Measurements from ENCODE around the gene POLN. TPM values are rescaled to one million over a fixed set of nuclear protein-coding genes. Genes with fewer than 3 reads are reported as not detected.

POLN gene
- total and polyA plus RNA-seq, 2 of the 4 experiments (the other 2 are of a cell fraction) = 0.63 to 0.72 TPM

DNA sequence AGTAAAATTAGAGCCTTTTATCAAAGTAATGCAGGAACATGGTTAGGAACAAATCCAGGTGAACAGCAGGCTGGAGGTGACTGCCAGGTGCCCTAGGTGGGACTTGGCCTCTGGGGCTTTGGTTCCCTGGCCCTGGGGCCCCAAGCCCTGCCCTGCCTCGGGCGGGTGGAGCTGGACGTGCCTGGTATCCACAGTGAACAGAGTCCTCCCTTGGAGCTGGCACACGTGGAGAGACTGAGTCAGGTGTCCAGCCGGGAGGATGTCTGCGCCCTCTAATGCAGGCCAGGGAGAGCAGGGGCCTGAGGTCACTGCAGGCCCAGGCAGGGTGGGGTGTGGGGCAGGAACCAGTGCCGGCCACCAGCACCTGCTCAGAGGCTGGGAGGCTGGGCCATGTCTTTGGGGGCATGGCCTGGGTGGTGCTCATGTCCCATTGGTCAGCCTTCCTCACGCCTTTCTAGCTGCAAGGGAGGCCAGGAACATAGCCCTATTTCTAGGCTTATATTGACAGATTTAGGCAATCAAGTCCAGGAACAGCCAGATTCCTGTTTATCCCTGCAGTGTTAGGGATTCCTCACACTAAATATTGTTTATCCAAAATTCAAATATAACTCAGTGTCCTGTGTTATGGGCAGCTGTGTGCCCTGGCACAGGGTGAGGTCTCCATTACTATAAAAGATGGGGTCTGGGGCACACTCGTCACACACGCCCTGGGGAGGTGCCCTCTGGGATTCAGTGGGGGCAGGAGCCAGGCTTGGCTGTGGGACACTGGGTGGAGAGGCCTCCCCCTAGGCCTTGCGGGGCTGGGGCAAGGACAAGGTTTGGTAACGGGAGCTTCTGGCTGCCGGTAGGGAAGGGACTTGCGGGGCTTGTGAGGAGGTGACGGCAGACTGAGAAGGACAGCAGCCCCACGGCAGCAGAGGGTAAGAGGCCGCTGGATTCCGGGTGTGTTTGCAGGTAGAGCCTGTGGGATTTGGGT, 197.1 kb downstream of the POLN start:
- H3K23ac ChIP-seq (ENCODE audit: low read depth, low read length) = no peak overlapping the region
- no peak overlapping the region for H3K4ac ChIP-seq (ENCODE audit: low read depth, low read length)
- H3K18ac ChIP-seq (ENCODE audit: low read depth, low read length) = no peak overlapping the region
- no peak overlapping the region for H2BK5ac ChIP-seq (ENCODE audit: low read depth, low read length, poor library complexity, severe bottlenecking)
- no TSS peak for BruUV-seq (replicated peaks)
- WGBS, 2 experiments (ENCODE audit: extremely low coverage in 2 of 2, insufficient read length in 1 of 2) = 86% methylated on average over 12 of the region's 18 CpGs; no CpG with 5 or more reads in 1 of the 2 experiments
- no peak overlapping the region for H4K8ac ChIP-seq (ENCODE audit: low read depth in 2 of 2, low read length in 2 of 2)
- no peaks in the 10 kb centered on the region; the same call in 1 of the 2 replicates for H3K9me3 ChIP-seq (ENCODE audit: control insufficient read depth, insufficient read depth, low read length)
- no peak overlapping the region for H2AK5ac ChIP-seq (ENCODE audit: low read depth, low read length)
- no peak overlapping the region for H3K9ac ChIP-seq (ENCODE audit: low read depth, low read length)
- H4K20me1 ChIP-seq (ENCODE audit: insufficient read depth, low read length) = no peaks in the 10 kb centered on the region
- no peak overlapping the region for H3K27ac ChIP-seq (ENCODE audit: insufficient read depth, low read length)
- peaks cover 15% of the 10 kb centered on the region; the same call in 1 of the 2 replicates for H3K27me3 ChIP-seq (ENCODE audit: control insufficient read depth, insufficient read depth, low read length)
- intact Hi-C loops (cut with micrococcal nuclease) = no loop called here
- H2AK9ac ChIP-seq (replicated peaks; ENCODE audit: low read depth, low read length, poor library complexity) = no peak overlapping the region
- H3K79me1 ChIP-seq (ENCODE audit: low read depth in 1 of 2, low read length in 2 of 2) = 0 out of 4 replicates have a peak, but pooled peaks cover 0 to 7% of the 10 kb centered on the region in 2 experiments
- DNase-seq (no peak), ATAC-seq (ENCODE audit: low read depth) (no peak)
- no peak overlapping the region for H4K91ac ChIP-seq (ENCODE audit: insufficient read depth, low read depth, low read length)
- H3K4me2 ChIP-seq (ENCODE audit: low read depth, low read length) = no peak overlapping the region
- no peak overlapping the region for H3K14ac ChIP-seq (replicated peaks; ENCODE audit: low read depth, low read length)
- no peak overlapping the region for H2AFZ ChIP-seq (replicated peaks; ENCODE audit: low read length, poor library complexity)
- POLR2A ChIA-PET (ENCODE audit: unreplicated experiment) = no interaction called here
- H4K5ac ChIP-seq (ENCODE audit: low read depth, low read length) = no peak overlapping the region
- H2BK120ac ChIP-seq (ENCODE audit: low read depth, low read length) = no peak overlapping the region
- H2BK15ac ChIP-seq (ENCODE audit: low read depth, low read length) = no peak overlapping the region
- H3K56ac ChIP-seq (ENCODE audit: extremely low read depth, insufficient read depth, low read length) = no peak overlapping the region
- H3K36me3 ChIP-seq (ENCODE audit: control insufficient read depth, insufficient read depth, low read length) = peaks cover 2% of the 10 kb centered on the region; the same call in 1 of the 2 replicates
- no peak overlapping the region for H3K4me3 ChIP-seq (ENCODE audit: insufficient read depth, low read depth, low read length)
- no peaks in the 10 kb centered on the region; the same call in 1 of the 2 replicates for H3K4me1 ChIP-seq (ENCODE audit: control insufficient read depth, insufficient read depth, low read length)
- no peaks in the 10 kb centered on the region for H3K9me1 ChIP-seq (ENCODE audit: insufficient read depth, low read length)
- dilution Hi-C loops (cut with HindIII; ENCODE audit: low sequenced_read_pairs, unreplicated experiment) = no loop called here
- no peak overlapping the region for H2BK20ac ChIP-seq (ENCODE audit: low read depth, low read length)
- CTCF ChIA-PET = no interaction called here
- in situ Hi-C loops (cut with MboI; ENCODE audit: low sequenced_read_pairs) = no loop called here
- TF ChIP-seq POLR2A (IDR thresholded peaks at IDR 0.05; ENCODE audit: low read depth, low read length) (no peak), MXI1 (IDR thresholded peaks at IDR 0.05; ENCODE audit: borderline replicate concordance, low read depth, low read length) (no peak), BHLHE40 (IDR thresholded peaks at IDR 0.05; ENCODE audit: low read depth, low read length) (no peak), RFX5 (IDR thresholded peaks at IDR 0.05; ENCODE audit: low read depth, low read length) (no peak), CHD1 (IDR thresholded peaks at IDR 0.05; ENCODE audit: low read depth, low read length) (no peak), CEBPB (IDR thresholded peaks at IDR 0.05; ENCODE audit: low read depth, low read length) (no peak), RCOR1 (IDR thresholded peaks at IDR 0.05; ENCODE audit: insufficient replicate concordance, low read length) (no peak), FOS (IDR thresholded peaks at IDR 0.05; ENCODE audit: low read depth, low read length) (no peak), NFE2L2 (IDR thresholded peaks at IDR 0.05; ENCODE audit: low read depth, low read length) (no peak), MAZ (IDR thresholded peaks at IDR 0.05; ENCODE audit: borderline replicate concordance, low read depth, low read length) (no peak), MAFK (IDR thresholded peaks at IDR 0.05; ENCODE audit: low read depth, low read length) (no peak), USF2 (IDR thresholded peaks at IDR 0.05; ENCODE audit: low read depth, low read length) (no peak)
- TF ChIP-seq, protein P1, sequence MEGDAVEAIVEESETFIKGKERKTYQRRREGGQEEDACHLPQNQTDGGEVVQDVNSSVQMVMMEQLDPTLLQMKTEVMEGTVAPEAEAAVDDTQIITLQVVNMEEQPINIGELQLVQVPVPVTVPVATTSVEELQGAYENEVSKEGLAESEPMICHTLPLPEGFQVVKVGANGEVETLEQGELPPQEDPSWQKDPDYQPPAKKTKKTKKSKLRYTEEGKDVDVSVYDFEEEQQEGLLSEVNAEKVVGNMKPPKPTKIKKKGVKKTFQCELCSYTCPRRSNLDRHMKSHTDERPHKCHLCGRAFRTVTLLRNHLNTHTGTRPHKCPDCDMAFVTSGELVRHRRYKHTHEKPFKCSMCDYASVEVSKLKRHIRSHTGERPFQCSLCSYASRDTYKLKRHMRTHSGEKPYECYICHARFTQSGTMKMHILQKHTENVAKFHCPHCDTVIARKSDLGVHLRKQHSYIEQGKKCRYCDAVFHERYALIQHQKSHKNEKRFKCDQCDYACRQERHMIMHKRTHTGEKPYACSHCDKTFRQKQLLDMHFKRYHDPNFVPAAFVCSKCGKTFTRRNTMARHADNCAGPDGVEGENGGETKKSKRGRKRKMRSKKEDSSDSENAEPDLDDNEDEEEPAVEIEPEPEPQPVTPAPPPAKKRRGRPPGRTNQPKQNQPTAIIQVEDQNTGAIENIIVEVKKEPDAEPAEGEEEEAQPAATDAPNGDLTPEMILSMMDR (conservative IDR thresholded peaks at IDR 0.05; ENCODE audit: low read depth, low read length) = no peak
- TF ChIP-seq, protein P2, sequence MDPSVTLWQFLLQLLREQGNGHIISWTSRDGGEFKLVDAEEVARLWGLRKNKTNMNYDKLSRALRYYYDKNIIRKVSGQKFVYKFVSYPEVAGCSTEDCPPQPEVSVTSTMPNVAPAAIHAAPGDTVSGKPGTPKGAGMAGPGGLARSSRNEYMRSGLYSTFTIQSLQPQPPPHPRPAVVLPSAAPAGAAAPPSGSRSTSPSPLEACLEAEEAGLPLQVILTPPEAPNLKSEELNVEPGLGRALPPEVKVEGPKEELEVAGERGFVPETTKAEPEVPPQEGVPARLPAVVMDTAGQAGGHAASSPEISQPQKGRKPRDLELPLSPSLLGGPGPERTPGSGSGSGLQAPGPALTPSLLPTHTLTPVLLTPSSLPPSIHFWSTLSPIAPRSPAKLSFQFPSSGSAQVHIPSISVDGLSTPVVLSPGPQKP (IDR thresholded peaks at IDR 0.05; ENCODE audit: borderline replicate concordance, low read depth, low read length) = no peak

Measured in IMR-90 (cell line).